Rectal smooth muscle tissue (tissue), 1 donor: ENCODE measurements around the gene SIPA1L3.

Experiments used
- H3K27ac ChIP-seq: one replicate; pipeline ENCODE4 v1.7.0; 2013; ENCODE audit warnings: low read depth, low read length, inconsistent platforms
- H3K27me3 ChIP-seq: one replicate; pipeline ENCODE4 v1.7.0; 2013; ENCODE audit warnings: low read length; ENCODE audit not compliant: control insufficient read depth, insufficient read depth
- H3K36me3 ChIP-seq: one replicate; pipeline ENCODE4 v1.7.0; 2013; ENCODE audit warnings: low read length; ENCODE audit not compliant: control insufficient read depth, insufficient read depth
- H3K4me1 ChIP-seq: one replicate; pipeline ENCODE4 v1.7.0; 2013; ENCODE audit warnings: low read length; ENCODE audit not compliant: control insufficient read depth, insufficient read depth
- H3K4me3 ChIP-seq: one replicate; pipeline ENCODE4 v1.7.0; 2013; ENCODE audit warnings: low read length
- H3K9ac ChIP-seq: one replicate; pipeline ENCODE4 v1.7.0; 2013; ENCODE audit warnings: low read length

The SIPA1L3 gene

DNA sequence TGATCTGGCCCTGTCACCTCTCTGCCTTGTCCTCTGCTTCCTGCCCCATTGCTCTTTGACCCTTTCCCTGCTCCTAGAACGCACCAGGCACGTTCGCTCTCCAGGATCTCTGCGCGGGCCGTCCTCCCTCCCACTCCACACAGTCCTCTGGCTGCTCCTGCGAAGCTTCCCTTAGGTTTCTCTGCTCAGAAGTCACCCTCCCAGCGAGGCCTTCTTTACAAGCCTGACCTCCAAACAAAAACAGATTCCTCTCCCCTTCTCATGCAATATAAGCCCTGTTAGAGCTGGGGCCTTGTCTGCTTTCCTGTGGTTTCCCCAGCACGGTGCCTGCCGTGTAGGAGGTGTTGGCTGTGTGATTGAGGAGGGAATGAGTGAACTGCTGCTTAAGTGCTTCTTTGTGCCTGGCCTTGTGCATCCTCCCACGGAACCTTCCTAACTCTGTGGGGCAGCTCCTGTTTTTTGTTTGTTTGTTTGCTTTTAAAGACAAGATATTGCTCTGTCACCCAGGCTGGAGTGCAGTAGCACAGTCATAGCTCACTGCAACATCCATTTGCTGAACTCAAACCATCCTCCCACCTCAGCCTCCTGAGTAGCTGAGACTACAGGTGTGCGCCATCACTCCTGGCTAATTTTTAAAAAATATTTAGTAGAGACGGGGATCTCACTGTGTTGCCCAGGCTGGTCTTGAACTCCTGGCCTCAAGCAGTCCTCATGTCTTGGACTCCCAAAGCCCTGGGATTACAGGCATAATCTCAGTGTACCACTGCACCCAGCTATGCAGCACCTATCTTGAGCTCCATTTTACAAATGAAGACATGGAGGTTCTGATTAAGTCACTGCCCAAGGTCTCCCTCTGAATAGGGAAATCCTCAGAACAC lies 82.0 kb downstream of the SIPA1L3 start:
- Histone ChIP-seq H3K27ac (no peak overlapping the region), H3K9ac (no peak overlapping the region), H3K4me3 (no peak overlapping the region), H3K27me3 (no peaks in the 10 kb centered on the region), H3K4me1 (no peaks in the 10 kb centered on the region), H3K36me3 (no peaks in the 10 kb centered on the region)

DNA sequence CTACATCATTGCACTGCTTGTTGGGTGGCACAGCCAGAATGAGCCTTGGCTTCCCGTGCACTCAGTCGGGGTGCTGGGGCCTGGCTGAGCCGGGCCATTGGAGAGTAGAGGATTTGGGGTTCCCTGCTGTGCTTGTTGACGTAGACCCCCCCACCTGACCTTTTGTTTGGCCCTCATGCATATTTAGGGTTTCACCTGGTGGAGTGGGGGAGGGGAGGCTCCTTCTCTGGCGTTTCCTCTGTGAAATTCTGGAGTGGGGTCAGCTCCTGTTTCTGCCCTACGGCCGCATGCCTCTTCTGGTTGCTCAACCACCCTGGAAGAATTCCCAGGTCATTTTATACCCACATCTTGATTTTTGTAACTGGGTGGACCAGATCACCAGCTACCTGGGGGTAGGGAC lies 82.8 kb downstream of the SIPA1L3 start:
- H3K36me3 ChIP-seq, result no peaks in the 10 kb centered on the region
- H3K4me3 ChIP-seq, result no peak overlapping the region
- no peaks in the 10 kb centered on the region for H3K27me3 ChIP-seq
- no peak overlapping the region for H3K27ac ChIP-seq
- H3K9ac ChIP-seq, result no peak overlapping the region
- H3K4me1 ChIP-seq, result no peaks in the 10 kb centered on the region

- Histone ChIP-seq H3K4me1 (no peaks in the 10 kb centered on the region), H3K27me3 (no peaks in the 10 kb centered on the region), H3K27ac (no peak overlapping the region)
These were observed 83.4 kb downstream of the SIPA1L3 start for GRCh38 chr19:37990362-37990761.

DNA sequence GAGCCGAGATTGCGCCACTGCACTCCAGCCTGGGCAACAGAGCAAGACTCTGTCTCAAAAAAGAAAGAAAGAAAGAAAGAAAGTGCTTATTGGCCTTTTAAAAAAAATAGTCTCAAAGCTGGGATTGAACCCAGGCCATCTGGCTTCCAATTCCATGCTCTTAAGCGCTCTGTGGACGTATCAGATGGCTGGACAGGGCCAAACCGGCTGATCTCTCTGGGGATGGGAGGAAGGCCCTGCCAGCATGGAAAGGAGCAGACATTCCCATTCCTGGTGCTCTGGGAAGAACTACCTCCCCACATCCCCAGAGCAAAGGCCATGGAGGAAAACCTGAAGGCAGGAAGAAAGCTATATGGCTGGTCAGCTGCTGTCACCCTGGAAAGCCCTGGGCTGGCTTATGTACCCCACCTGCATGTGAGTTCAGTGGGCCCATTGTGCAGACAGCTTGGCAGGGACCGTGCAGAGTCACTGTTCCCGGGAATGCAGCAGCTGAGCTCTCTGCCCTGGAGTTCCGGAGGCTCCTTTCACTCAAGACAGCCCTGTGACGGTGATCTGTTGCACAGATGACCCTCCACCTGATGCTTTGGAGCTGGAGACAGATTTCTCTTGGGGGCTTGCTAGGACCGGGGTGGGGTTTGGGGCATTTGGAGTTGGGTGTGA lies 84.3 kb downstream of the SIPA1L3 start:
- H3K9ac ChIP-seq, result no peak overlapping the region

More at GRCh38 chr19:37990362-37990761, 83.4 kb downstream of the SIPA1L3 start:
- no peak overlapping the region for H3K4me3 ChIP-seq
- no peak overlapping the region for H3K9ac ChIP-seq
- H3K36me3 ChIP-seq, result no peaks in the 10 kb centered on the region

GRCh38 chr19:37991841-37992248 lies 84.8 kb downstream of the SIPA1L3 start:
- no peaks in the 10 kb centered on the region for H3K36me3 ChIP-seq
- no peak overlapping the region for H3K27ac ChIP-seq
- no peaks in the 10 kb centered on the region for H3K27me3 ChIP-seq
- no peak overlapping the region for H3K4me3 ChIP-seq
- H3K9ac ChIP-seq, result no peak overlapping the region
- H3K4me1 ChIP-seq, result no peaks in the 10 kb centered on the region

More for the DNA sequence above, 84.3 kb downstream of the SIPA1L3 start:
- Histone ChIP-seq H3K27ac (no peak overlapping the region), H3K27me3 (no peaks in the 10 kb centered on the region), H3K4me1 (no peaks in the 10 kb centered on the region), H3K4me3 (no peak overlapping the region), H3K36me3 (no peaks in the 10 kb centered on the region)

GRCh38 chr19:37992761-37993160 lies 85.8 kb downstream of the SIPA1L3 start:
- no peaks in the 10 kb centered on the region for H3K27me3 ChIP-seq
- no peak overlapping the region for H3K9ac ChIP-seq
- no peak overlapping the region for H3K4me3 ChIP-seq
- no peaks in the 10 kb centered on the region for H3K4me1 ChIP-seq
- no peaks in the 10 kb centered on the region for H3K36me3 ChIP-seq
- no peak overlapping the region for H3K27ac ChIP-seq

DNA sequence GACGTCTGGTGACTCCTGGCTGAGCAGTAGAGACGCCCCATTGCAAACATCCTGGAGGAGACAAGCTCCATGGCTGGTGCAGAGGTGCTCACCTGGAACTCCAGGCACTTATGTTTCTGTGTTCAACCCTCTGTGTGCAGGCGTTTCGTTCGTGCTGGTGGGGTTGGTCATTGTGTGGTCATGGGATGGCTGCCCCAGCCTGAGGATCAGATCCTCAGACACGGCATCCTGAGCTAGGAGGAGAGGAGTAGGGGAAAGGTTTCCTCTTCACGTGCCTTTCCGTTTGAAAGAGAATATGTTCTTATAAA lies 87.8 kb downstream of the SIPA1L3 start:
- no peaks in the 10 kb centered on the region for H3K4me1 ChIP-seq
- no peaks in the 10 kb centered on the region for H3K27me3 ChIP-seq
- H3K27ac ChIP-seq, result no peak overlapping the region
- no peak overlapping the region for H3K9ac ChIP-seq
- no peaks in the 10 kb centered on the region for H3K36me3 ChIP-seq
- no peak overlapping the region for H3K4me3 ChIP-seq

GRCh38 chr19:37995346-37995745 lies 88.3 kb downstream of the SIPA1L3 start:
- Histone ChIP-seq H3K4me1 (no peaks in the 10 kb centered on the region), H3K27me3 (no peaks in the 10 kb centered on the region), H3K36me3 (no peaks in the 10 kb centered on the region), H3K27ac (no peak overlapping the region), H3K9ac (no peak overlapping the region), H3K4me3 (no peak overlapping the region)

GRCh38 chr19:37997911-37998344 lies 90.9 kb downstream of the SIPA1L3 start:
- Histone ChIP-seq H3K9ac (no peak overlapping the region), H3K27ac (no peak overlapping the region), H3K36me3 (no peaks in the 10 kb centered on the region), H3K27me3 (no peaks in the 10 kb centered on the region), H3K4me1 (no peaks in the 10 kb centered on the region), H3K4me3 (no peak overlapping the region)

DNA sequence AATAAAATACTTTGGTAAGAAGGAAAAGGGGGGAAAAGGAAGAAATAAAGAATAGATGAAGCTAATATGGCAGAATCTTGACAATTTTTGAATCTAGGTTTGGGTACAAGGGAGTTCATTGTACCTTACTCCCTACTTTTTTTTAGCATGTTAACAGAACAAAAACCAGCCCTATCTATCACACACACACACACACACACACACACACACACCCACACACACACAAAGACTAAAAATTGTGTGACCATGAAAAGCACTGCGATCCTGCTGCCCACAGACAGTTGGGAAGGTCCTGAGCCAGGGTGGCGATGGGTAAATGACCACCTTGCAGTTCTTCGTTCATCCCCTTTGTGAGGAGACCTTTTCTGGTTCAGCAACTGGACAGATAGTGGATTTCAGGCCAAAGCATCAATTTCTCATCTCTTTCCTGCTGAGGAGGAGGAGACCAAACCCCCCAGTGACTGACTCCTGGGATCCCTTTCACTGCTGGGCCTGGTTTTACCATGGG lies 91.8 kb downstream of the SIPA1L3 start:
- no peak overlapping the region for H3K4me3 ChIP-seq
- no peaks in the 10 kb centered on the region for H3K27me3 ChIP-seq
- no peak overlapping the region for H3K9ac ChIP-seq
- H3K27ac ChIP-seq, result no peak overlapping the region
- no peaks in the 10 kb centered on the region for H3K36me3 ChIP-seq
- H3K4me1 ChIP-seq, result no peaks in the 10 kb centered on the region

DNA sequence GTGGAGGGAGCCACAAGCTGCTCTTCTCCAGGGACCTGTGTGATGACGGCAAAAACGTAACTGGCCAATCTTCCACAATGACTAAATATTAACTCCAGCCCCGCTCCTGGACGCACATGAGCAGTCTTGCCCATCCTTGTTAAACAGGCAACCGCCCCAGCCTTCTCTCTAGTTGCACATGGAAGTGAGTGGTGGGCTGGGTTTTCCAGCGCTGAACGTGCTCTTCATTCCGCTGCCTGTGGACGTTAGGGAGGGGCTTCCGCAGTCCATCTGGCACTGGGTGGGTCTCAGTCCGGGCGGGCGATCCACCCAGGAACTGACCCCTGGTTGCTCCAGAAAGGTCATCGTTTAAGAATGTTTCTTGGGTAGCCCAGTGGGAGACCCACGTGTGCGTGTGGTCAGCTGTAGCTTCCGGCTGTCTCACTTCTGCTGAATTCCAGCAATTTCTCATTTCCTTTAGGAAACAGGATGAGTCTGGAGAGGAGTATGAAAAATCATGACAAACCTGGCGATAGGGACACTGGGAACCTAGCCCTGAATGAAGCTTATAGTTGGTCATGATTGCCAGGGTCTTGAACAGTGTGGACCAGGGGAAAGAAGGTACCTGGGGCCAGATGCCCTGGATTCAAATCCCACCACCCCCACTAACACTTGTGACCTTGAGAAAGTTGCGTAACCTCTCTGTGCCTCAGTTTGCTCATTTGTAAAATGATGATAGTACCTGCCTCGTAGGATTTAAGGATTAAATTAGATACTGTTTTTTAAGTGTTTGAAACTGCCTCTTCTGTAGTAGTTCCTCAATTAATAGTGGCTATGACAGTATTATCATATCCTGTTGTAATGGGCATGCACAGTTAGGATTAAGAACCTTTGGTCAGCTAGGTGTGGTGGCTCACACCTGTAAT lies 92.6 kb downstream of the SIPA1L3 start:
- no peak overlapping the region for H3K4me3 ChIP-seq
- H3K4me1 ChIP-seq, result no peaks in the 10 kb centered on the region
- H3K9ac ChIP-seq, result no peak overlapping the region
- H3K36me3 ChIP-seq, result no peaks in the 10 kb centered on the region
- no peaks in the 10 kb centered on the region for H3K27me3 ChIP-seq
- no peak overlapping the region for H3K27ac ChIP-seq

- no peaks in the 10 kb centered on the region for H3K4me1 ChIP-seq
- no peak overlapping the region for H3K27ac ChIP-seq
- no peaks in the 10 kb centered on the region for H3K27me3 ChIP-seq
- H3K4me3 ChIP-seq, result no peak overlapping the region
- H3K9ac ChIP-seq, result no peak overlapping the region
- no peaks in the 10 kb centered on the region for H3K36me3 ChIP-seq
These were observed 94.3 kb downstream of the SIPA1L3 start for GRCh38 chr19:38001158-38001781.
